ENCODE measurements around the gene KLHL36. TPM values are rescaled to one million over a fixed set of nuclear protein-coding genes. Genes with fewer than 3 reads are reported as not detected.
A peak's percentile ranks its signal among the peaks of the same experiment; 100 is the strongest.

KLHL36 gene
- total RNA-seq, 4 donors from 2014 or later, result 52.3 to 119 (median 80.4) TPM

- WGBS, result 60% methylated on average over 11 of the region's 11 CpGs
- Histone ChIP-seq H3K4me3 (peak overlapping the region; percentile 78 to 99 (median 87)), H3K4me1 (peaks cover 19 to 36% (median 31%) of the 10 kb centered on the region in 4 donors), H3K36me3 (peaks cover 3 to 39% (median 28%) of the 10 kb centered on the region in 4 donors), H3K27me3 (no peaks in the 10 kb centered on the region), H3K27ac (replicated peaks in 1 of 4) (peak overlapping the region; percentile 84 to 90 (median 86)), H3K9me3 (no peaks in the 10 kb centered on the region)
- intact Hi-C loops (cut with DNase I), result no loop called here
- DNase-seq (ENCODE audit: extremely low spot score), result no peak
- TF ChIP-seq EP300 (IDR thresholded peaks at IDR 0.05) (no peak), CTCF (IDR thresholded peaks at IDR 0.05) (no peak), POLR2AphosphoS5 (IDR thresholded peaks at IDR 0.05) (no peak), POLR2A (IDR thresholded peaks at IDR 0.05; ENCODE audit: low read depth) (no peak)
Observed at GRCh38 chr16:84649511-84649861, 1.2 kb downstream of the KLHL36 start.

GRCh38 chr16:84650062-84650991 is 2.0 kb downstream of the KLHL36 start:
- intact Hi-C loops (cut with DNase I), result no loop called here
- H3K27ac ChIP-seq (replicated peaks in 1 of 4), result peak overlapping the region; percentile 84 to 90 (median 86)
- 83% methylated on average over 20 of the region's 20 CpGs for WGBS
- TF ChIP-seq EP300 (IDR thresholded peaks at IDR 0.05) (no peak), CTCF (IDR thresholded peaks at IDR 0.05) (no peak), POLR2A (IDR thresholded peaks at IDR 0.05; ENCODE audit: low read depth) (no peak), POLR2AphosphoS5 (IDR thresholded peaks at IDR 0.05) (peak in 1 of 2 donors; percentile 45)
- no peak for DNase-seq (ENCODE audit: extremely low spot score)
- no peaks in the 10 kb centered on the region for H3K9me3 ChIP-seq
- H3K36me3 ChIP-seq, result peaks cover 3 to 47% (median 32%) of the 10 kb centered on the region in 4 donors
- peaks cover 19 to 36% (median 30%) of the 10 kb centered on the region in 4 donors for H3K4me1 ChIP-seq
- no peak overlapping the region for H3K4me3 ChIP-seq
- H3K27me3 ChIP-seq, result no peaks in the 10 kb centered on the region

GRCh38 chr16:84652566-84652965 is 4.3 kb downstream of the KLHL36 start:
- H3K36me3 ChIP-seq, result peaks cover 16 to 63% (median 45%) of the 10 kb centered on the region in 4 donors
- no peaks in the 10 kb centered on the region for H3K9me3 ChIP-seq
- intact Hi-C loops (cut with DNase I), result no loop called here
- H3K4me1 ChIP-seq, result peaks cover 16 to 31% (median 25%) of the 10 kb centered on the region in 4 donors
- WGBS, result 80% methylated on average over 7 of the region's 7 CpGs
- no peaks in the 10 kb centered on the region for H3K27me3 ChIP-seq
- no peak overlapping the region for H3K4me3 ChIP-seq
- no peak for DNase-seq (ENCODE audit: extremely low spot score)
- TF ChIP-seq POLR2A (IDR thresholded peaks at IDR 0.05; ENCODE audit: low read depth), result no peak
- no peak for TF ChIP-seq POLR2AphosphoS5 (IDR thresholded peaks at IDR 0.05)
- no peak for TF ChIP-seq EP300 (IDR thresholded peaks at IDR 0.05)
- TF ChIP-seq CTCF (IDR thresholded peaks at IDR 0.05), result no peak
- no peak overlapping the region for H3K27ac ChIP-seq (replicated peaks in 1 of 4)

- H3K4me1 ChIP-seq, result peaks cover 10 to 20% (median 16%) of the 10 kb centered on the region in 4 donors
- no peak for DNase-seq (ENCODE audit: extremely low spot score)
- H3K4me3 ChIP-seq, result no peak overlapping the region
- peaks cover 33 to 80% (median 62%) of the 10 kb centered on the region in 4 donors for H3K36me3 ChIP-seq
- TF ChIP-seq POLR2A (IDR thresholded peaks at IDR 0.05; ENCODE audit: low read depth) (no peak), EP300 (IDR thresholded peaks at IDR 0.05) (no peak), POLR2AphosphoS5 (IDR thresholded peaks at IDR 0.05) (no peak), CTCF (IDR thresholded peaks at IDR 0.05) (no peak)
- WGBS, result 89% methylated on average over 3 of the region's 3 CpGs
- H3K9me3 ChIP-seq, result no peaks in the 10 kb centered on the region
- intact Hi-C loops (cut with DNase I), result no loop called here
- H3K27ac ChIP-seq (replicated peaks in 1 of 4), result no peak overlapping the region
- H3K27me3 ChIP-seq, result no peaks in the 10 kb centered on the region
Observed at GRCh38 chr16:84654238-84654637, 5.9 kb downstream of the KLHL36 start.
